ENCODE measurements around the gene SLC6A8. TPM values are rescaled to one million over a fixed set of nuclear protein-coding genes. Genes with fewer than 3 reads are reported as not detected.

SLC6A8 gene
- total RNA-seq, 6 donors from 2014 or later, result 3.9 to 8.1 (median 6.1) TPM

DNA sequence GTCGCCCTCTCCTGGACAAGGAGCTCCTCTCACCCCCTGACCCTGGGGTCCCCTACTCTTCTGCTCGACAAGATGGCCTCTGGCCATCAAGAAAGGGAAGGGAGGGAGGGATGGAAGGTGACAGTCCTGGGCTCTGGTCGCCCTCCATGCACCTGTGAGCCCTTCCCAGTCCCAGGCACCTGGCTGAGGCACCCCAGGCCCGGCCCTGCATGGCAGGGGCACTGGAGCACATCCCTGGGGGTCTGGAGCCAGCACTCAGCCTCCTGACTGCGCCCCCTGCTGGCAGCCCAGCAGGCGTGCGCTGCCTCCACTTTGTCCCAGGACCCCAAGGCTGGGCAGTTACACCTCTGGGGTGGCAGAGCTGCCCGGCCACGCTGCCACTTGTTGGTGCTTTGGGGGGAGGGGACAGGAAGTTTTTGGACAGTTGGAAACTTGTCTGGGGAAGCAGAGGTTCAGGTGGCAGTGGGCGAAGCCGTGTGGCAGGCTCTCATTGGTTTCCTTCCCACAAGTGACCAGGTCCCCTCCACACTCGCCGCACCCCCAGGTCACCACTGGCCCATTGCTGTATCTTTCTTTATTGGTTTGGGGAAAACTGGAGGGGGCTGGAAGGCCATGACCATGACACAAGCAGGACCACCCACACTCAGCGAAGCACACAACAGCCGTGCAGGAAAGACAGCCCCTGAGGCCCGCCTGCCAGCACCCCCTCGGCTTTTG is 18.4 kb upstream of the SLC6A8 start:
- Histone ChIP-seq H3K27me3 (peaks cover 0 to 15% (median 0%) of the 10 kb centered on the region in 4 donors), H3K36me3 (no peaks in the 10 kb centered on the region), H3K9me3 (no peaks in the 10 kb centered on the region), H3K4me1 (peaks cover 0 to 6% (median 0%) of the 10 kb centered on the region in 4 donors), H3K27ac (no peak overlapping the region), H3K4me3 (no peak overlapping the region)
- ATAC-seq (ENCODE audit: low FRiP score in 2 of 2) (peak in 1 of 2 donors; percentile 47), DNase-seq (peak in 1 of 2 donors; percentile 43)
- WGBS, 2 donors, result 12 to 63% methylated on average over 5 to 16 of the region's 17 CpGs
- TF ChIP-seq, protein P1, sequence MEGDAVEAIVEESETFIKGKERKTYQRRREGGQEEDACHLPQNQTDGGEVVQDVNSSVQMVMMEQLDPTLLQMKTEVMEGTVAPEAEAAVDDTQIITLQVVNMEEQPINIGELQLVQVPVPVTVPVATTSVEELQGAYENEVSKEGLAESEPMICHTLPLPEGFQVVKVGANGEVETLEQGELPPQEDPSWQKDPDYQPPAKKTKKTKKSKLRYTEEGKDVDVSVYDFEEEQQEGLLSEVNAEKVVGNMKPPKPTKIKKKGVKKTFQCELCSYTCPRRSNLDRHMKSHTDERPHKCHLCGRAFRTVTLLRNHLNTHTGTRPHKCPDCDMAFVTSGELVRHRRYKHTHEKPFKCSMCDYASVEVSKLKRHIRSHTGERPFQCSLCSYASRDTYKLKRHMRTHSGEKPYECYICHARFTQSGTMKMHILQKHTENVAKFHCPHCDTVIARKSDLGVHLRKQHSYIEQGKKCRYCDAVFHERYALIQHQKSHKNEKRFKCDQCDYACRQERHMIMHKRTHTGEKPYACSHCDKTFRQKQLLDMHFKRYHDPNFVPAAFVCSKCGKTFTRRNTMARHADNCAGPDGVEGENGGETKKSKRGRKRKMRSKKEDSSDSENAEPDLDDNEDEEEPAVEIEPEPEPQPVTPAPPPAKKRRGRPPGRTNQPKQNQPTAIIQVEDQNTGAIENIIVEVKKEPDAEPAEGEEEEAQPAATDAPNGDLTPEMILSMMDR (IDR thresholded peaks at IDR 0.05), result peak; percentile 53 to 79 (median 78)
- no peak for TF ChIP-seq POLR2A (IDR thresholded peaks at IDR 0.05)

DNA sequence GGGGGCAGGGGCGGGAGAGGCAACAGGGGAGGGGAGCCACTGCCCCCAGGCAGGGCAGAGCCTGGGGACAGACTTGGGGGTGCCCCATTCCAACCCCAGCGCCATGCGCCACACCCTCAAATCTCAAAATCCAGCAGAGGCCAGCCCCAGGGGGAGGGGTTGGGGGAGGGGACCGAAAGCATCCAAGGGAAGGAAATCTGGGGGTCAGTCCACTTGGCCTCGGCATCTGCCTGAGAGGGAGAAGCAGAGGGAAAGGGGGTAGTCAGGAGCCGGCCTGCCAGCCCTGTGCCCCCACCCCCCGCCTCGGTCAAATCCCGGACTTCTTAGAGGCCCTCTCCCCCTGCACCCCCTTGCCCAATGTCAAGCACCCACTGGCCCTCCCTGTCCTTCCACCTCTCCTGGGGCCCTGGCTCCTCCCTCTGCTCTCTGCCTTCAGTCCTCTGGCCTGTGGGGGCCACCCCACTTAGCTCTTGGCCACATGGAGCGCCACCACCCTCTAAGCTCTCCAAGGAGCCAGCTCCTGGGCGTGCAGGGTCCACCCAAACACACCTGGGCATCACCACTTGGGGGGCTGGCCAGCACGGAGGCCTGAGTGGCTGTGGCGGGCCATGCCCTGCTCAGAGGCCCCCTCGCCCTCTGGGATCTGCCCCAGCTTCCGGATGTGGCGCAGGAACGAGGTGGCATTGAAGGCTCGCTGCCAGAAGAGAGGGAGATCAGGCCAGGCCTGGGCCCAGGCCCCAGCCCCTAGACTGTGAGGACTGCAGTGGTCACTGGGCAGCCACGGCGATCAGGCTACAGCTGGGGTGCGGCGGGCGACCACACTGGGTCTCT is 17.6 kb upstream of the SLC6A8 start:
- peaks cover 0 to 15% (median 0%) of the 10 kb centered on the region in 4 donors for H3K27me3 ChIP-seq
- peaks cover 0 to 6% (median 0%) of the 10 kb centered on the region in 4 donors for H3K4me1 ChIP-seq
- no peak overlapping the region for H3K4me3 ChIP-seq
- WGBS, 2 donors, result 67 to 84% methylated on average over 3 to 22 of the region's 23 CpGs
- no peak for ATAC-seq (ENCODE audit: low FRiP score in 2 of 2)
- DNase-seq, result no peak
- no peak overlapping the region for H3K27ac ChIP-seq
- no peaks in the 10 kb centered on the region for H3K9me3 ChIP-seq
- H3K36me3 ChIP-seq, result no peaks in the 10 kb centered on the region
- TF ChIP-seq EP300 (IDR thresholded peaks at IDR 0.05) (no peak), POLR2AphosphoS5 (IDR thresholded peaks at IDR 0.05) (no peak), POLR2A (IDR thresholded peaks at IDR 0.05) (no peak)
- TF ChIP-seq, protein P1 (IDR thresholded peaks at IDR 0.05), result no peak

DNA sequence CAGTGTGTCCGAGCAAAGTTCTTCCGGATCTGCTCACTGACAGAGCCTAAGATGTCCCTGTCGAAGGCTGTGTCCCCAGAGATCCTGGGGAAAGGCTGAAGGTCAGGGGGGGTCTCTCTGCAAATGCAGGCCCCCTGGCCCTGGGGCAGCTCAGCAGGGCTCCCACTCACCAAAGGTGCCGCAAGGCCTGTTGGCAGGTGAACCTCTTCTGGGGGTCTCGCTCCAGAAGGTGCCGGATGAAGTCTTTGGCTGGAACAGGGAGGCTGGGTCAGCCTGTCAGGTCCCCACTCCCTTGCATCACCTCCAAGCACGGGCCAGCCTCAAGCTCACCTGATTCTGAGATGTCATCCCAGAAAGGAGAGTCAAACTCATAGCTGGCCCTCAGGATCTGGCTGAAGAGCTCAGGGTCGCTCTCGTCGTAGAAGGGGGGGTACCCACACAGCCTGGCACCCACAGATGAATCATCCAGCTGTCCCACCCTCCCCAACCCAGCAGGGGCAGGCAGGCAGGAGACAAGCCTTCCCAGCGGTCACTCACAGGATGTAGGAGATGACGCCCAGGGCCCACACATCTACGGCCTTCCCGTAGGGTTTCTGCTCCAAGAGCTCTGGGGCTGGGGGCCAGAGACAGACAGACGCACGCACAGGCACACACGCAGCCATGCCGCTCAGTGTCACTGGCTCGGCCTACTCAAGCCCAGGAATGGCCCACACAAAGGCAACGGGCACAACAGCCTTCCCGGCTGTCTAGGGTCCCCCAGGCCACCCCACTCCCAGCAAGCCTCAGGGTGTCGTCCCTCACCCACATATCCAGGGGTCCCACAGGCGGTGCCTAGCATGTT is 16.8 kb upstream of the SLC6A8 start:
- H3K9me3 ChIP-seq, result no peaks in the 10 kb centered on the region
- no peak overlapping the region for H3K4me3 ChIP-seq
- no peak for TF ChIP-seq POLR2AphosphoS5 (IDR thresholded peaks at IDR 0.05)
- TF ChIP-seq, protein P1 (IDR thresholded peaks at IDR 0.05), result no peak
- TF ChIP-seq POLR2A (IDR thresholded peaks at IDR 0.05), result no peak
- TF ChIP-seq EP300 (IDR thresholded peaks at IDR 0.05), result no peak
- H3K27ac ChIP-seq, result no peak overlapping the region
- 89 to 94% methylated on average over 4 to 22 of the region's 23 CpGs for WGBS, 2 donors
- no peak for DNase-seq
- ATAC-seq (ENCODE audit: low FRiP score in 2 of 2), result no peak
- no peaks in the 10 kb centered on the region for H3K36me3 ChIP-seq
- H3K27me3 ChIP-seq, result peaks cover 0 to 15% (median 0%) of the 10 kb centered on the region in 4 donors
- H3K4me1 ChIP-seq, result peaks cover 0 to 6% (median 0%) of the 10 kb centered on the region in 4 donors

DNA sequence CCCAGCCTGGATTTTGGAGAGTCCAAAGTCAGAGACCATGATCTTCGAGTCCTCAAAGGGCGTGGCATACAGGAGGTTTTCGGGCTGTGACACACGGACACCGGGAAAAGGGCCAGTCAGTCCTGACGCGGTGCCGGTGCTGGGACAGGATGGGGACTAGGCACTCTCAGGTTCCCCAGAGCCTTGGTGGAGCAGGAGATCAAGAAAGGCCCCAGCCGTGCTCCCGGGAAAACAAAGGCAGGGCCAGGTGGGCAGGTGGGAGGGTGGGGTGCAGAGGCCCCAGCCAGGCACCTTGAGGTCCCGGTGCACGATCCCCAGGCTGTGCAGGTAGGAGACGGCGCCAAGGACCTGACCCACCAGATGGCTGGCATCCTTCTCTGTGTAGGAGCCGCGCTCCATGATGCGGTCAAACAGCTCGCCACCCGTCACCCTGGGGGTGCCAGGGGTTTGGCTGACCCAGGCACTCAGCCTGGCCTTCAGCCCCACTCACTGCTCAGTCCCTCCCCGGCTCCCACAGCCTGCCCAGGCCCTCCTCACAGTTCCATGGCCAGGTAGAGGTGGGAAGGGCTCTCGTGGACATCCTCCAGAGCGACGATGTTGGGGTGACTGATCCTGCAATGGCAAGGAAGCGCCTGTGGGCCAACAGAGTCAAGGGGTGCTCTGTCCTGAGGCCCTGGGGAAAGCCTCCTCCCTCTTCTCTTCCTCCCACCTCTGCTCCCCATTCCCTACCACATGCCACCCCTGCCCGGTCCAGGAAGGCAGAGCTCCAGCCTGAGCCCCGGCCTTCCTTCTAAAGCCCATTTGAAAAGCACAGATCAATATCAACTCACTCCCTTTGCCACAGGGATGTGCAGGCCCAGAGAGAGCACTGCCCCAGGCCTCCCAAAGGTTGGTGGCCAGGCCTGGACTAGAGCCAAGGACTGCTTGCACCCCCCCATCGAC is 15.9 kb upstream of the SLC6A8 start:
- H3K27me3 ChIP-seq, result peaks cover 0 to 15% (median 0%) of the 10 kb centered on the region in 4 donors
- WGBS, 2 donors, result 83 to 85% methylated on average over 5 to 26 of the region's 27 CpGs
- no peaks in the 10 kb centered on the region for H3K36me3 ChIP-seq
- ATAC-seq (ENCODE audit: low FRiP score in 2 of 2) (no peak), DNase-seq (peak in 1 of 2 donors; percentile 46)
- peaks cover 0 to 6% (median 0%) of the 10 kb centered on the region in 4 donors for H3K4me1 ChIP-seq
- H3K9me3 ChIP-seq, result no peaks in the 10 kb centered on the region
- H3K4me3 ChIP-seq, result no peak overlapping the region
- no peak overlapping the region for H3K27ac ChIP-seq
- TF ChIP-seq POLR2AphosphoS5 (IDR thresholded peaks at IDR 0.05) (no peak), EP300 (IDR thresholded peaks at IDR 0.05) (no peak), POLR2A (IDR thresholded peaks at IDR 0.05) (no peak)
- TF ChIP-seq, protein P1 (IDR thresholded peaks at IDR 0.05), result no peak
